ENCODE results near the gene CRNKL1. TPM values are rescaled to one million over a fixed set of nuclear protein-coding genes. Genes with fewer than 3 reads are reported as not detected.

Gene CRNKL1
- total and polyA plus RNA-seq, 2 donors (not counting 3 experiments of a cell fraction or from before 2014, with no cell fraction given): 4.9 to 22.3 TPM

GRCh38 chr20:20060234-20060998 lies 8.2 kb upstream of the CRNKL1 start:
- ChIA-PET CTCF (no interaction called here), POLR2A (no interaction called here)
- Histone ChIP-seq H4K20me1 (replicated peaks; ENCODE audit: control insufficient read depth, extremely low read depth, insufficient read depth, low read length) (no peaks in the 10 kb centered on the region), H3K36me3 (ENCODE audit: control insufficient read depth in 2 of 2, extremely low read depth in 1 of 2, insufficient read depth in 2 of 2, low read length in 2 of 2) (no peaks in the 10 kb centered on the region), H3K4me3 (replicated peaks in 1 of 3; ENCODE audit: insufficient read depth in 1 of 3, low read depth in 1 of 3, low read length in 3 of 3) (no peak overlapping the region), H3K9me1 (replicated peaks; ENCODE audit: control insufficient read depth, extremely low read depth, insufficient read depth, low read length) (no peaks in the 10 kb centered on the region), H3K4me1 (ENCODE audit: control insufficient read depth, extremely low read depth, insufficient read depth, low read length) (no peaks in the 10 kb centered on the region), H3K9me3 (replicated peaks; ENCODE audit: control insufficient read depth, insufficient read depth, low read length) (no peaks in the 10 kb centered on the region), H3K9ac (replicated peaks; ENCODE audit: extremely low read depth, insufficient read depth, low read length) (no peak overlapping the region), H2AFZ (ENCODE audit: low read depth, low read length) (no peak overlapping the region), H3K79me2 (ENCODE audit: control insufficient read depth, insufficient read depth, low read length) (no peaks in the 10 kb centered on the region), H3K27me3 (ENCODE audit: control insufficient read depth in 2 of 2, insufficient read depth in 2 of 2, low read length in 2 of 2) (peaks cover 8 to 41% of the 10 kb centered on the region in 2 experiments), H3K27ac (ENCODE audit: insufficient read depth, low read depth, low read length) (no peak overlapping the region), H3K4me2 (ENCODE audit: insufficient read depth, low read length) (no peak overlapping the region)
- intact Hi-C loops (cut with micrococcal nuclease): no loop called here
- no peak for DNase-seq (ENCODE audit: low read depth, low spot score)
- dilution Hi-C loops (cut with MboI; ENCODE audit: extremely low pct_ligation_motif_present, low sequenced_read_pairs): no loop called here
- BruUV-seq (replicated peaks): no TSS peak
- TF ChIP-seq JUN (IDR thresholded peaks at IDR 0.05; ENCODE audit: borderline replicate concordance, insufficient read depth, insufficient read length, low read depth) (no peak), POLR2A (IDR thresholded peaks at IDR 0.05; ENCODE audit: low read depth, low read length) (no peak), MAX (IDR thresholded peaks at IDR 0.05; ENCODE audit: insufficient read depth, insufficient read length) (no peak), MYC (IDR thresholded peaks at IDR 0.05; ENCODE audit: low read depth, low read length) (no peak), GATA2 (IDR thresholded peaks at IDR 0.05; ENCODE audit: insufficient read depth, insufficient read length, low read depth, low read length) (no peak), CTCF (IDR thresholded peaks at IDR 0.05; ENCODE audit: extremely low read depth in 1 of 2, insufficient read depth in 1 of 2, low read depth in 1 of 2, low read length in 2 of 2) (no peak), POLR2AphosphoS5 (IDR thresholded peaks at IDR 0.05; ENCODE audit: insufficient read depth, low read depth, low read length) (no peak), FOS (IDR thresholded peaks at IDR 0.05; ENCODE audit: borderline replicate concordance, insufficient read depth, low read length) (no peak), EZH2 (IDR thresholded peaks at IDR 0.05; ENCODE audit: borderline replicate concordance, low read depth, low read length, severe bottlenecking) (no peak)
- no peak for FAIRE-seq

Measured in endothelial cell of umbilical vein (primary cell).